NCI-H226 (cell line): ENCODE measurements around the gene IP6K1.
"Not testable (repeated sequence)": the region's sequence is repeated elsewhere in the genome, so short reads cannot be mapped to it uniquely, and the experiment has no call there.

Source experiments
- DNase-seq: peaks from one replicate; pipeline ENCODE4 v3.0.0-alpha.2; 2015

Gene IP6K1

GRCh38 chr3:49761661-49762060 is 24.7 kb downstream of the IP6K1 start:
- no peak for DNase-seq

GRCh38 chr3:49759226-49759625 is 27.1 kb downstream of the IP6K1 start:
- peak; percentile 64 for DNase-seq

- no peak for DNase-seq
Observed at GRCh38 chr3:49757197-49757596, 29.1 kb downstream of the IP6K1 start.

- no peak for DNase-seq
Observed at GRCh38 chr3:49756036-49756435, 30.3 kb downstream of the IP6K1 start.

DNA sequence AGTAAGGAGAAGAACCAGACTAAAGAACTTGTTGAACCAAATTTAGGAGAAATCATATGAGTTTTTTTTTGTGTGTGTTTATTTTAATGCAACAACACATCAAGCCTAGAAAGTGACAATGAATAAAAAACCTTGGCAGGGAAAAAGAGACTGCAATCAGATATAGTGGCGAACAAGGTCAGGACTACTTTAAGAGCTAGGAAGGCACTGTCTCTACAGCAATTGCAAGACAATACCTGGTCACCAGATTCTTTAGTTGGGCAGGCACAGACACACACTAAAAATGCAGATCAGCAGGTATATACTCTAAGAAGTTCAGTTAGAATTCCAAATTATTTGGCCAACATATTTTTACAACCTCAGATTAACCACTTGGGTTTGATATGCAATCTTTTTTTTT is 31.8 kb downstream of the IP6K1 start:
- no peak for DNase-seq

DNA sequence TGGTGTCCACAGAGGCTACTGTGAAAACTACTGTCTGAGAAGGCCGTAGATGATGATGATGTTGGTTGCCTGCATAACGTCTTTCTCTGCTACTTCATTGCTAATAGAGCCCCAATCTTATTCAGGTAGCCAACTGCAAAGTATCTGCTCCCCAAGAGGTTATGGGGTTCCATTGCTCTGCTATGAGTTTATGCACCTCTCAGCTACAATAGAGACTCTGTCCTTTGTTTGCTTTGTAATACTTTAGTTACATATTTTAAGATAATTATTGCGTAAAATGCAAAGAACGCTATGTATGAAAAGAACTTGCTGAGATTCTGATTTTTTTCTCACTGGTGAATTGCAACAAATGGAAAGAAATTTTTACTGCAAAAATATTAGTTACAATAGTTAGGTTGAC is 34.8 kb downstream of the IP6K1 start:
- DNase-seq, result no peak

GRCh38 chr3:49750056-49750455 is 36.3 kb downstream of the IP6K1 start:
- peak; percentile 8 for DNase-seq

DNA sequence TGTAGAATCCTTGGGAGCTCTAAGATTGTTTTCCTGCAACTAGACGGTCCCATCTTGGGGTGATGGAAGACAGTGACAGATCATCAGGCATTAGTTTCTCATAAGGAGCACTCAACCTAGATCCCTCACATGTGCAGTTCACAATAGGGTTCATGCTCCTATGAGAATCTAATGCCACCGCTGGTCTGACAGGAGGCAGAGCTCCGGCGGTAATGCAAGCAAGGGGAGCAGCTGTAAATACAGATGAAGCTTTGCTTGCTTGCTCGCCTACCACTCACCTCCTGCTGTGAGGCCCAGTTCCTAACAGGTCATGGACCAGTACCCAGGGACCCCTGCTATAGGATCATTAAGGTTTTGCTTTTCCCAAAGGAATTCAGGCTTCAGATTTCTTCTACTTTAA is 37.5 kb downstream of the IP6K1 start:
- not testable (repeated sequence) for DNase-seq

DNA sequence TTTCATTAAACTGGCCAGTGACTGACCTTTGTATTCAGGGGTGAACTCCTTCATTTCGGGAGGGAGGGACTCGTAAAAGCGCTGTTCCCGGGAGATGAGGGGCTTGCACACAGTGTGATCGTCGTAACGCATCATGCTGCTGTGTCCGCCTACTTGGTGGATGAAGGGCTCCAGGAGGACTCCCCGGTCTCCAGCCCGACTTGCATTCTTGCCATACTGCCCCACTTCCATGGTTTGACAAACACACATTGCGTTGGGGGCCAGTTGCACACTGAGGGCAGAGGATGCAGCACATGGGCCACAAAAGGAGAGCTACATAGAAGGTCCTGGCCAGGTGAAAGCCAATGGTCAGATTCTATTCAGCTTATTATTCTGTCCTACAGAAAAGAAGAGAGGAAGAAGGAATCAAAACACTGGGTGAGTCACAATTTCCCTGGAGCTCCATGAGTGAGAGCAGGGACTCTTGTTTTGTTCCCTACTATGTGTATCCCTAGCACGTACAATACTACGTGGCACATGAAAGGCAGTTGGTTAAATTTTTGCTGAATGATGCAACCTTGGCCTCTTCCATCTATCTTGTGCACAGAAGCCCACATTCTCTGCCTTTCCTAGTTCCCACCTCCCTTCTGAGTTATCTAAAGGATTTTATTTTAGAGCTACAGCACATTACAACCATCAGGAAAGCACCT is 38.4 kb downstream of the IP6K1 start:
- DNase-seq, result peak; percentile 70

DNA sequence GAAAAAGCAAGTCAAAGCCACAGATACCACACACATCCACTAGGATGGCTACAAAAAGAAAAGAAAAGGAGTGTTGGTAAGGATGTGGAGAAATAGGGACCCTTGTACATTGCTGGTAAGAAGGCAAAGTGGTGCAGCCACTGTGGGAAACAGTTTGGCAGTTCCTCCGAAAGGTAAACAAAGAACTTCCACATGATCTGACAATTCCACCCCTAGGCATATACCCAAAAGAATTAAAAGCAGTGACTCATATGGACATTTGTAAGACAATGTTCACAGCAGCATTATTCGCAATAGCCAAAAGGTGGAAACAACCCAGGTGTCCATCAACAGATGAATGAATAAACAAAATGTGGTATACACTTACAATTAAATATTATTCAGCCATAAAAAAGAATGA is 40.4 kb downstream of the IP6K1 start:
- DNase-seq, result peak; percentile 9

- DNase-seq, result no peak
Observed at GRCh38 chr3:49740427-49740826, 45.9 kb downstream of the IP6K1 start.

DNA sequence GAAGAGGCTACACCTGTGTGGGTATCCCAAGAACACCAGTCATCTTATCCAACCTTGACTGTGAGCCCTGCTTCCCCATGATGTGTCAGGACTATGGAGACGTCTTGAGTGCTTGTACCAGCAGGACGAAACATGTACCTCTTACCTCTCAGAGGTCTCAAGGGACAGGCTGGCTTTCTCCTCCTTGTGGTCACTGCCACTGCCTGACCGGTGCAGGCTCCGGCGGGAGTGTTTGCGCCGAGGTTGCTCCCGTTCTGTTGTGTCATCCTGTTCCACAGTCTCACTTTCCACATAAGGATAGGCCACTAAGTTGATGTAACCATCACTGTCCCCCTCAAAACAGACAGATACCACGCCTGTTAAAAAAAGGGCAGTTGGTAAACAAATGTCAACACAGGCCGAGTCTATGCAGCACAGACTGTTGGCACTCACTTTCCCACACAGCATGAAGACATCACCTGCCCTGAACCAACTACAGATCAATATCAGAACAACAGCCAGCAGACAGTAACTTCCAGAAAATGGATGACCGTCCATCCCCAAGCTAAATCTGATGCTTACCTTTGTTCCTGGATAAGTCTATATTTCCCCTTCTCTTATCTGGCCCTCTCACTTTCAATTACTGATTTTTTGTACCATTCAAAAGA is 48.2 kb downstream of the IP6K1 start:
- no peak for DNase-seq

DNA sequence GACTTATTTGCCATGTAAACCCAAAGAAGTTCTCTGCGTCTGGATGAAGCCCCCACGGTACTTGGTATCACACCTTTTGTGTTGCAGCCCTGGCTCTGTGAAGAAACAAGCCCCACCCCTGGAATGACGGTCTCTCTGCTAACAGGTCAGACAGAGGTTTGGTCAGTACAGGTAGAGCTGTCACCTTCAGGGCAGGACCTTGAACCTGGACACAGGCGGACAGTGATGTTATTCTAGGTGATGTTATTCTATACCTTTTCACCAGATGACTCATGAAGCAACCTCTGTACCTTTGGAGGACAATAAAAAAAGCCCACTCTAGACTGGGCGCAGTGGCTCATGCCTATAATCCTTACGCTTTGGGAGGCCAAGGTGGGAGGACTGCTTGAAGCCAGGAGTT is 51.6 kb downstream of the IP6K1 start:
- no peak for DNase-seq

DNA sequence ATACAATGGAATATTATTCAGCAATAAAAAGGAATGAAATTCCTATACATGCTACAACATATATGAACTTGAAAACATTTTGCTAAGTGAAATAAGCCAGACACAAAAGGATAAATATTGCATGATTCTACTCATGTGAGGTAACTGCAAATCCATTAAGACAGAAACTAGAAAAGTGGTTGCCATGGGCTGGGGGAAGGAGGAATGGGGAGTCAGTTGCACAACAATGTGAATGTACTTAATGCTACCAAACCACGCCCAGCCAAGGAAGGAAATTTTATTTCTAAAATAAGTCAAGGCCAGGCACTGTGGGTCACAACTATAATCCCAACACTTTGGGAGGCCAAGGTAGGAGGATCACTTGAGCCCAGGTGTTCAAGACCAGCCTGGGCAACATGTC is 52.8 kb downstream of the IP6K1 start:
- DNase-seq, result no peak

GRCh38 chr3:49732597-49732996 is 53.7 kb downstream of the IP6K1 start:
- DNase-seq, result no peak

- DNase-seq, result no peak
Observed at GRCh38 chr3:49729966-49730609, 56.3 kb downstream of the IP6K1 start.

DNA sequence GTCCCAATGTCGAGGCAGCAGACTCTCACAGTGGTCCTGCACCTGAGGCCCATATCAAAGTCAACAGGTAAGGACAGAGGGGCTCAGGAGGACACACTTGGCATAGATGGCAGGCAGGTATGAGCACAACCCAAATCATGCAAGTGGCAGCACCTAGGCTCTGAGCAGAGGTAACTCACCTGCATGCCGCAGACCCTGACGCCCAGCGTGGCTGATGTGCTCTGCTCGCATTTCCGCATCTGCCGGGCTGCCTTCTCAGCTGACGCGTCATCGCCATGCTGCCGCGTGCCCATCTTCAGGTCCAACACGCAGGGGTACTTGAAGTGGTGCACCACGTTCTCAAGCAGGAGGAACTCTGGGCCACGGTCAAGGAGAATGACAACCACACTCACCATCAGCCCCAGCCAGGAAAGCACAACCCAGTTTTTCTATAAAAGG is 58.4 kb downstream of the IP6K1 start:
- DNase-seq, result no peak

DNA sequence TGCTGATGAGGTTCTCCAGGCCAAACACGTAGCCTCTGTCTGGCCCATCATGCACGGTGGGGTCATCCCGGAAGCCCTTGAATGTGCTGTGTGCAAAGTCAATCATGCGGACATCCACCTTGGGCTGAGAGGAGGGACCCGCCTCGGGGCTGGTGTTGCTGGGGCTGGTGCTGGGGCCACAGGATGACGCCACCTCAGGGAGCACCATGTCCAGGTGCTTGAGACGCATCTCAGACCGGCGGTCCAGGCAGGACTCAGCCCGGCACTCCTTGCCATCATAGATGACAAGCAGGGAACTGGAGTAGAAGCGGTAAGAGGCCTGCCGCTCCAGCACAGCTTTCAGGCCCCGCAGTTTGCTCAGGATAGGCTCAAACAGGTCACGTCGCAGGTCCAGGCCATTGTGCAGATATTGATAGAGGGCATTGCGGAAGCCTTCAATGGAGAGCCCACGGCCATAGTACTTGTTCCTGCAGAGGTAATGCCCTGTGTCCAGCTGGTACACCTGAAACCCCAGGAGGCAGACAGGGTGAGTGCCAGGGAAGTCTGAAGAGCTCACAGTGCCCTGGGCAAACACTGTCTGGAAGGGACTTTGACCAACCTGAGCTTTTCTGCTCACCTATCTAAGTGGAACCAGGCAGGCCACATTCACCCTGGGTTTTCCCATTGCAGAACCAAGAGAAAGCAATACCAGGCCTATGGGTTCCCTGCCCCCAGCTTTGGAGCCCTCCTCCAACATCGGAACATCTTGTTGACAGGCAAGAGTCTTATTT is 59.0 kb downstream of the IP6K1 start:
- no peak for DNase-seq

DNA sequence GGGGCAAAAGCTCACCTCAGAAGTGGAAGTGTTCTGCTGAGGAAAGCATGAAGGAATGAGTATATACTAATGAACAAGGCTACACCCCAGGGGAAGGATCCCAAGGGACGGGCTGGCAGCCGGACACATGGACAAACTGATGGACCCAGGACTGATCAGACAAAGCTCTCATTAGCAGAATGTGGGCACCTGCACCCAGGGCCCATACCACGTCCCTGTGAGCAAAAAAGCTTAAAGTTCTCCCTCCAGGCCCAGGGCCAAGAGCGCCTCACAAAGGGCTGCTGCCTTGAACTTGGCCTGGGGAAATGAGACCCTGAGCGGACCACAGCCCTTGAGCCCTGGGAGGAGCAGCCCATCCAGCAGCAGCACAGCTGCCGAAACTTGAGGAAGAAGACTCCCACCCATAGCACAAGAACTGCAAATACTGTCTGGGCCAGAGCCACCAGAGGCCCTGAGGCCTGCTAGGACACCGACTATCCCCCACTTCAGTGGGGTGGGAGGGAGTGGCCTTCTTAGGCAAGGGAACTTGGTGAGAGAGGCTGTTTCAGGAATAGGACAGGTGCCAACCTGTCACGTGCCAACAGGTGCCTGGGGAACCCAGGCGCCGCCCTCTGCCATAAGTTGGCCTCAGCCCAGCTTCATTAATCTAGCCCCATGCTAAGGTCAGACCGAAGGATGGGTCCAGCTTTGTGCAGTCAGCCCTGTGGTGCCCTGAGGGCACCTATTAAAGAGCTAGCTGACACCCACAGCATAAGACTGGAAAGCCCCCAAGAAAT is 60.2 kb downstream of the IP6K1 start:
- no peak for DNase-seq

- DNase-seq, result no peak
Observed at GRCh38 chr3:49724586-49724985, 61.8 kb downstream of the IP6K1 start.

GRCh38 chr3:49723628-49724551 is 62.5 kb downstream of the IP6K1 start, which contains the start of gene GMPPB:
Gene GMPPB, minus strand, starts transcription at chr3:49723951. Its CDS starts 225 bp downstream, at chr3:49723726.
- peak; percentile 98 for DNase-seq

- no peak for DNase-seq
Observed at GRCh38 chr3:49723296-49723627, 63.1 kb downstream of the IP6K1 start.
